Heart left ventricle (tissue), 16 donors: Measurements from ENCODE around the gene DLK2. TPM values are rescaled to one million over a fixed set of nuclear protein-coding genes. Genes with fewer than 3 reads are reported as not detected.

Source experiments
- ATAC-seq, 4 donors: fragments of 200-7000 bp; cut with Tn5 transposase; one replicate each; pipeline ENCODE4 v1.9.1; 2020 to 2022; ENCODE audit warnings: moderate library complexity in 4 of 4, mild to moderate bottlenecking in 3 of 4, moderate number of reproducible peaks in 1 of 4
- DNase-seq, 5 donors: peaks; one replicate each; pipeline ENCODE4 v3.0.0-alpha.2; 2020
- H3K27ac ChIP-seq, 12 donors: fragments of 200-600 bp; sonication (generic) in 4 of 12; one replicate each; pipeline versions ENCODE4 v1.5.0 to v1.8.0; 2016 to 2022; ENCODE audit warnings: mild to moderate bottlenecking in 2 of 12
- H3K27me3 ChIP-seq, 9 donors: fragments of 200-600 bp; sonication (generic) in 2 of 9; one replicate each; pipeline versions ENCODE4 v1.5.1 to v1.8.0; 2016 to 2022; ENCODE audit warnings: mild to moderate bottlenecking in 3 of 9
- H3K36me3 ChIP-seq, 9 donors: fragments of 200-600 bp; sonication (generic) in 2 of 9; one replicate each; pipeline versions ENCODE4 v1.5.0 to v1.8.0; 2018 to 2022; ENCODE audit warnings: mild to moderate bottlenecking in 2 of 9
- H3K4me1 ChIP-seq, 12 donors: fragments of 200-600 bp; sonication (generic) in 4 of 12; one replicate each; pipeline versions ENCODE4 v1.5.0 to v1.8.0; 2016 to 2022; ENCODE audit warnings: mild to moderate bottlenecking in 3 of 12
- H3K4me3 ChIP-seq, 12 donors: fragments of 200-600 bp; sonication (generic) in 4 of 12; one replicate each; pipeline versions ENCODE4 v1.5.0 to v1.8.0; 2017 to 2022; ENCODE audit warnings: mild to moderate bottlenecking in 9 of 12, moderate library complexity in 4 of 12
- H3K9me3 ChIP-seq, 12 donors: fragments of 200-600 bp; sonication (generic) in 4 of 12; one replicate each; pipeline versions ENCODE4 v1.5.0 to v1.8.0; 2016 to 2022; ENCODE audit warnings: mild to moderate bottlenecking in 1 of 12
- POLR2A ChIP-seq, 2 donors: fragments of 450-650 bp; IDR thresholded peaks; one replicate each; pipeline ENCODE4 v1.6.1; 2017; ENCODE audit warnings: antibody characterized with exemption in 2 of 2, mild to moderate bottlenecking in 2 of 2, moderate library complexity in 2 of 2
- WGBS, 4 donors: extraction: QIAGEN DNeasy Blood & Tissue Kit in 2 of 4; methylation state at CpG; one replicate each; pipeline versions ENCODE4 v1.1.5 to v1.1.7; 2013 to 2018; 5-methylcytosine and 5-hydroxymethylcytosine counted together
- intact Hi-C, 10 donors: fragments of 100-400 bp; cut with DNase I; formaldehyde crosslinking; loops; one replicate each; pipeline versions ENCODE4 v1.11.1 to v1.14.2; 2022
- polyA plus RNA-seq, 2 donors: library from polyadenylated mRNA; stranded (reverse); fragments of 200-250 nt; gene quantifications; one replicate each; pipeline ENCODE4 v1.2.3, GENCODE V29; 2013
- total RNA-seq, 9 donors: library from RNA; depleted of rRNA in 2 of 9; stranded (reverse); fragments of >200 nt in 2 of 9; fragmentation: NEBNext Ultra II Directional in 3 of 9; extraction: Animal tissue kit (Norgen Biotek cat#: 25700) in 3 of 9; gene quantifications; one replicate each; pipeline versions ENCODE4 v1.1.0 to v1.2.4, GENCODE V29; 2016 to 2023
- TF ChIP-seq, protein P1 (sequence below), 12 donors: fragments of 200-600 bp; sonication (generic) in 4 of 12; IDR thresholded peaks; one replicate each; pipeline versions ENCODE4 v1.5.0 to v1.8.0; 2018 to 2022; ENCODE audit warnings: antibody characterized with exemption in 12 of 12, mild to moderate bottlenecking in 5 of 12
- donor health status: ischemic (EF 13 %, LVEDD 7.1; RV severe dilation, severe dysfunction).
- donor health status: healthy with polysubstance abuse.
- donor health status: DM: no; HTN: yes; CAD: no.
- donor health status: DM: no; HTN: no; CAD: no.
- donor health status: ischemic (EF 25% LVEDD 6.9; RV normal size, moderate dysfunction).
- donor health status: ischemic (EF 25% LVEDD 5.7; RV mildly dilated, moderate dysfunction).
- donor health status: healthy.
- donor health status: DM: yes; HTN: yes; CAD: no.
- donor health status: ischemic (EF 35%, LVEDD 5.7; RV mildly dilated, moderate dysfunction).
- donor health status: nonischemic (EF 11% LVEDD 7.7; RV severe dilation, severe dysfunction).
- donor health status: DM: yes; HTN: yes; CAD: no.
- donor health status: PGD.
- donor health status: ischemic (EF 29% LVEDD 5.4; RV normal size, mild dysfunction).
- donor health status: nonischemic (EF 23%, LVEDD 6.1; RV moderate dilation, normal function).

Gene DLK2
- total and polyA plus RNA-seq, 11 donors = 0.61 to 8.1 (median 2.7) TPM

DNA sequence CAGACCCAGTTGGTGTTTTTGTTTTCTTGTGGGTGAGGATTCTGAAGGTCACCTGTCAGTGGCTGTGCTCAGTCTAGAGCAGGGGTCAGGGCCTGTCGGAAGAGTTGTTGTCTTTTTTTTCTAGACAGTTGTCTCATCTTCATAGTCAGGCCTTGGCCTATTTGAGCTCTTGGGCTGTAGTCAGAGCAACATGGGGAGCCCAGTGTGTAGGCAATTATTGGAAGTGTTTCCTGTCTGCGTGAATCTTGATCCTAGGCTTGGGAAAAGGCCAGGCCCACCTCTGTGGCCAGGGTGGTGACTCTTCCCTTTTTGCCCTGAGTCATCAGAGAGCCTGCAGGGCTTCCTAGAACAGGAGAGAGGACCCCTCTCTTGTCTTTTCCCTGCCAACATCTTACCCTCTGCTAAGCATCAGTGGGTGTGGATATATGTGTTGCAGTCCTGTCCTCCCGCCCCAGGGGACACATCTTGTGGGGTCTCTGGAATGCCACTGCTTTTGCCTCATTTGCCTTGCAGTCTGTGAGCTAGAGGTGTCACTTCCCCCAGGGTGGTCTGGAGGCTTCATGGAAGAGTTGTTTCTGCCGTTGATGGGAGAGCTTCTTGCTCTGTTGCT lies 33.4 kb upstream of the DLK2 start:
- DNase-seq = no peak
- H3K4me3 ChIP-seq = no peak overlapping the region
- ATAC-seq = no peak
- WGBS, 4 donors = 54 to 65% (median 62%) methylated on average over 4 of the region's 4 CpGs
- H3K27ac ChIP-seq = peak overlapping the region in 2 of 12 donors; percentile 13 to 26
- H3K36me3 ChIP-seq = peaks cover 0 to 14% (median 0%) of the 10 kb centered on the region in 9 donors
- H3K27me3 ChIP-seq = no peaks in the 10 kb centered on the region
- TF ChIP-seq POLR2A (IDR thresholded peaks at IDR 0.05) = no peak
- TF ChIP-seq, protein P1, sequence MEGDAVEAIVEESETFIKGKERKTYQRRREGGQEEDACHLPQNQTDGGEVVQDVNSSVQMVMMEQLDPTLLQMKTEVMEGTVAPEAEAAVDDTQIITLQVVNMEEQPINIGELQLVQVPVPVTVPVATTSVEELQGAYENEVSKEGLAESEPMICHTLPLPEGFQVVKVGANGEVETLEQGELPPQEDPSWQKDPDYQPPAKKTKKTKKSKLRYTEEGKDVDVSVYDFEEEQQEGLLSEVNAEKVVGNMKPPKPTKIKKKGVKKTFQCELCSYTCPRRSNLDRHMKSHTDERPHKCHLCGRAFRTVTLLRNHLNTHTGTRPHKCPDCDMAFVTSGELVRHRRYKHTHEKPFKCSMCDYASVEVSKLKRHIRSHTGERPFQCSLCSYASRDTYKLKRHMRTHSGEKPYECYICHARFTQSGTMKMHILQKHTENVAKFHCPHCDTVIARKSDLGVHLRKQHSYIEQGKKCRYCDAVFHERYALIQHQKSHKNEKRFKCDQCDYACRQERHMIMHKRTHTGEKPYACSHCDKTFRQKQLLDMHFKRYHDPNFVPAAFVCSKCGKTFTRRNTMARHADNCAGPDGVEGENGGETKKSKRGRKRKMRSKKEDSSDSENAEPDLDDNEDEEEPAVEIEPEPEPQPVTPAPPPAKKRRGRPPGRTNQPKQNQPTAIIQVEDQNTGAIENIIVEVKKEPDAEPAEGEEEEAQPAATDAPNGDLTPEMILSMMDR (IDR thresholded peaks at IDR 0.05) = no peak
- intact Hi-C loops = no loop called here
- H3K4me1 ChIP-seq = peaks cover 0 to 28% (median 12%) of the 10 kb centered on the region in 12 donors
- no peaks in the 10 kb centered on the region for H3K9me3 ChIP-seq

DNA sequence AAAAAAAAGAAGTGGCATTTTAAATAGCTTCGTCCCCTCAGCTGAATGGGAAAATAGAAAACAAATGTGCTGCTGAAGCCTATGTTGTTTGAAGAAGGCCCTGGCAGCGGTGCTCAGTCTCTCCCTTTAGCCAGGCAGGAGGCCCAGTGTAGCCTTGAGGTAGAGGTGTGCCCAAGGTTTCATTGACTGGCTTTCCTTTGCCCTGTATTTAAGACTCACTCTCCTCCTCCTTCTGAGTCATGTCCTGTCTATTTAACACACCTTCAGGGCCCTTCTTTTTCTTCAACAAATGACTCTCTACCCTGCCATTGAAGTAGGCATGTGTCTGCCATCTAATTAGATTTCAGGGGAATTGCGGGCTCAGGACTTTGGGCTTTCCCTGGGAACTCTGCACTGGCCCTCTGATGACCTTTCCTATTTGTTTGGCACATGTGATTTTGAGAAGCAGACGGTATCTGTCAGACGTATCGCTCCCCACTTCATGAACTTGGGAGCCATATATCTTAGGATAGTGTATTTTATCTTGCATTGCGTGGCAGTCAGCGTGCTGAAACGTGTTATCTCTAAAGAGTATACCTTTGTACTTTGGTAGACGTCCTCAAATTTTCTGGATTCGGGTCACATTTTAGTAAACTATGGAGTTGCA lies 26.4 kb upstream of the DLK2 start:
- 66 to 75% (median 68%) methylated on average over 11 of the region's 11 CpGs for whole genome bisulfite sequencing, 4 donors
- DNase-seq (no peak), ATAC-seq (no peak)
- Histone ChIP-seq H3K4me3 (no peak overlapping the region), H3K9me3 (no peaks in the 10 kb centered on the region), H3K27me3 (no peaks in the 10 kb centered on the region), H3K4me1 (peaks cover 8 to 53% (median 34%) of the 10 kb centered on the region in 12 donors), H3K36me3 (peaks cover 0 to 14% (median 0%) of the 10 kb centered on the region in 9 donors), H3K27ac (no peak overlapping the region)
- intact Hi-C loops = no loop called here
- TF ChIP-seq, protein P1 (IDR thresholded peaks at IDR 0.05) = no peak

DNA sequence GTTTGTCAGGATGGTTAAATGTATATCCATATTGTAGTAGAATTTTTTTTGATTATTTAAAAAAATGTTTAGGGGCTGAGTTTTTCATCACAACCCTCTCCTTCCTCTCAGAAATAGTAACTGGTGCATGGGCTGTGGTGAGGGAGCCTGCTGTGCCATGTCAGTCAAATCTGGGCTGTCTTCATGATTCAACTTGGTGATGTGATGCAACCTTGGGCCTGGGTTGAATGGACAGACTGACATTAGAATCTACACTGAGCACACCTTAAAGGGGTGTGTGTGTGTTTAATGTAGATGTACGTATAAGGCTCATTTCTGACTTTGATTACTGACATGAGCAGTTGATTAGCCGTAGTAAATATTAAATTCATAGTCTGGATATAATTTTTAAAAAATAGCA lies 25.7 kb upstream of the DLK2 start:
- intact Hi-C loops = no loop called here
- no peak for TF ChIP-seq POLR2A (IDR thresholded peaks at IDR 0.05)
- TF ChIP-seq, protein P1 (IDR thresholded peaks at IDR 0.05) = no peak
- Histone ChIP-seq H3K36me3 (peaks cover 0 to 14% (median 0%) of the 10 kb centered on the region in 9 donors), H3K4me1 (peaks cover 8 to 54% (median 34%) of the 10 kb centered on the region in 12 donors), H3K27me3 (no peaks in the 10 kb centered on the region), H3K4me3 (no peak overlapping the region), H3K9me3 (no peaks in the 10 kb centered on the region), H3K27ac (no peak overlapping the region)
- WGBS, 4 donors = 92 to 94% (median 93%) methylated on average over 2 of the region's 2 CpGs
- DNase-seq (no peak), ATAC-seq (no peak)

DNA sequence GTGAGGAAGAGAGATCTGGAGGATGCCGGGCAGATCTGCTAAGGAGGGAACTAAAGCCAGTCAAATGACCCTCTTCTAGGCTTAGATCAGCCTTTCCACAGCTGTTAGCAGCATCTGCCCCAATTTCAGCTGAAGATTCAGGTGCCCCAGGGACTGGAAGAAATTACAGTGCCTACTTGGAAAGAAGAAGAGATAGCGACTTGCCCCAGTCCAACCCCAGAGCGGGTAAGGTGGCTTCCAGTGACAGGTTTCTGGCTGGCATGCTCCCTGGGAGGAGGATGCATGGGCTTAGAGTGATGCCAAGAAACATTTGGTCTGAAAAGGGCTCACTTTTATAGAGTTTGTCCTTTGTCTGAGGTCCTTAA lies 22.6 kb upstream of the DLK2 start:
- ATAC-seq (no peak), DNase-seq (no peak)
- no peak for TF ChIP-seq POLR2A (IDR thresholded peaks at IDR 0.05)
- H3K27ac ChIP-seq = peak overlapping the region; percentile 49 to 89 (median 80)
- 5 to 21% (median 16%) methylated on average over 3 of the region's 3 CpGs for WGBS, 4 donors
- intact Hi-C loops = no loop called here
- peaks cover 0 to 14% (median 0%) of the 10 kb centered on the region in 9 donors for H3K36me3 ChIP-seq
- H3K9me3 ChIP-seq = no peaks in the 10 kb centered on the region
- no peaks in the 10 kb centered on the region for H3K27me3 ChIP-seq
- H3K4me1 ChIP-seq = peaks cover 8 to 57% (median 33%) of the 10 kb centered on the region in 12 donors
- peak overlapping the region; percentile 70 to 89 (median 75) for H3K4me3 ChIP-seq
